ENCODE measurements around the gene TMEM132D.
"Not testable (repeated sequence)": the region's sequence is repeated elsewhere in the genome, so short reads cannot be mapped to it uniquely, and the experiment has no call there.

TMEM132D gene

DNA sequence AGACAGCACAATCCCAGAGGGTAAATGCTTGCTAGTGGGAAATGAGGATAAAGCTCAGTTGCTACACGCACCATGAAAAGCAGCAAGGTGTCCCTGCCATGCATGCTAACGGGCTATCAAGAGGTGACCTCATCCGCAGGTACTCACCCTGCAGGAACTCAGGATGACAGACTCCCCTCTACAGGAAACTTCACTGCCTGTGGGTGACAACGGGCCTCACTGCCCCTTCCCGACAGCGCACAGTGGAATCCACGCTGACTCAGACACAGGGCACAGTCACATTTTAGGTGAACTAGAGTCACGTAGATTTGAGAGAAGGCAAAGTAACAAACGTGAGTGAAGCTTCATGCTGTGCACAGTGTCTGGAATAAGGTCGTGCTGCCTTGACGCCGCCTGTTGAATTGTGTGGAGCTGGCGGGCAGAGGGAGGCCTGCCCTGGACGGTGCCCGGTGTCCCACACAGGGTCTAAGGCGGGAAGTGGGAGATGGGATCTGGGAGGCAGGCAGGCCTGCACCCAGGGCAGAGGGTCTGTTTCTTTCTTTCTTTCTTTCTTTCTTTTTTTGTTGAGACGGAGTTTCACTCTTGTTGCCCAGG lies 331.8 kb downstream of the TMEM132D start:
- DNase-seq: no peak

DNA sequence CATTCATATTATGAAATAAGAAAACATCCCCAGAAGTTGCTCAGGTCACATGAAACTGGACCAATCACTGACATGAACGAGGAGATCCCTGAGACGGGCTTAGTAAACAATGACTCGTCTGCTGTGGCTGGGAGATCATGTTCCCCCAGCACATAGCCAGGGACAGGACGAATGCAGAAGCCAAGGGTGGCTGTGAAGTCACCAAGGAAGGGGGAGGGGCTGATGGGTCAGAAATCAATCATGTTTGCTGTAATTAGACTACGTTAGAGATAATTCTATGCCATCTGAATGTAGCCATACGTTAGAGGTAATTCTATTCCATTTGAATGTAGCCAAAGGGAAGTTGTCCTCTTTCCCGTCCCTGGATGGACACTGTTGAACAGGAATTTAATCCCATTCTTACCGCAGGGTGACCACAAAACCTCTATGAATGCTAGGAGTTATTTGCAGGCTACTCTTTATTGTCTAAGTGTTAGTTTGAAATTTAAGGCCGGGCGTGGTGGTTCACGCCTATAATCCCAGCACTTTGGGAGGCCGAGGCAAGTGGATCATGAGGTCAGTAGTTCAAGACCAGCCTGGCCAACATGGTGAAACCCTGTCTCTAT lies 332.9 kb downstream of the TMEM132D start:
- no peak for DNase-seq

DNA sequence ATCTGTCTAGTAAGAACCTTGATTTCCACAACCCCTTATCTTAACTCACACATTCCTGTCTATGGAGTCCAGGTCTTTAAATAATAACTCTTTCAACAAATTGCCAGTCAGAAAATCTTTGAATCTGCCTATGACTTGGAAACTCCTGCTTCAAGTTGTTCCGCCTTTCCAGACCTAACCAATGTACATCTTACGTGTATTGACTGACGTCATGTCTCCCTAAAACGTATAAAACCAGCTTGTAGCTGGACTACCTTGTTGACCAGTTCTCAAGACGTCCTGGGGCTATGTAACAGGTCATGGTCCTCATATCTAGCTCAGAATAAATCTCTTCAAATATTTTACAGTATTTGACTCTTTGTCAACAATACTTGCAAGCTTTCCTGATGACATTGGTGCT lies 337.0 kb downstream of the TMEM132D start:
- DNase-seq: no peak

DNA sequence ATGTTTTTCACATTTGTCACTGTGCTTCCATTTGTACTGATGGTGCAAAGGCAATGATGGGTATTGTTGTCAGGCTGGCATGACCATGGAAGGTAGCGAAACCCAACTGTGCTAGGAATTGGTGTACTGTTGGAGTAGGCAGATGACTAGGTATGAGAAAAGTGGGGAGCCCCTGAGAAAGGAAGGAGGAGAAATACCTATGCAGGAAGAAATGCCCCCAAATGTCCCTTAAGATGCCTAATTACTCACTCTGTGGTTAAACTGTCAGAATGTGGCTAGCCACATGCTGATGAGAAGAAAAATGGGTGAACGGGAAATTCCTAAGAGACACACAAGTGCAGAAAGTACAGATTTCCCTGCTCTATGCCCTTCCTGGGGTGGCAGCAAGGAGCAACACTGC lies 339.1 kb downstream of the TMEM132D start:
- DNase-seq: no peak

DNA sequence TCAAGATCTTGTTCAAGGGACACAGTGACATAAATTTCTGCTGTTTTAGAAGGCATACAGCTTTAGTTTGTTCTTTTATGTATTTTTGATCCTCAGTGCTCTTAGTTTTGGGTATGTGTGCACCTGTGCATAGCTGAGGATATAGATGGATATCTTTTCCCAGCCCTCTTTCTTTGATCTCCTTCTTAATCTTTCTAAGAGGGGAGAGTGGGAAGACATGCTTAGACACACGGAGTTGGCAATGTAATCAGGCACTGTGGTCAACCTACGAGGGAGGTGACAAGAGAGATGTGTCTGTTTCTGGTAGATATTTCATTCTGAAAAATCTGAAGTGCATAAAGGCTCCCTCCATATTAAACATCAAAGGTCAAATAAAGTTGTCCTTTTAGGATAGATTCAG lies 340.6 kb downstream of the TMEM132D start:
- no peak for DNase-seq

DNA sequence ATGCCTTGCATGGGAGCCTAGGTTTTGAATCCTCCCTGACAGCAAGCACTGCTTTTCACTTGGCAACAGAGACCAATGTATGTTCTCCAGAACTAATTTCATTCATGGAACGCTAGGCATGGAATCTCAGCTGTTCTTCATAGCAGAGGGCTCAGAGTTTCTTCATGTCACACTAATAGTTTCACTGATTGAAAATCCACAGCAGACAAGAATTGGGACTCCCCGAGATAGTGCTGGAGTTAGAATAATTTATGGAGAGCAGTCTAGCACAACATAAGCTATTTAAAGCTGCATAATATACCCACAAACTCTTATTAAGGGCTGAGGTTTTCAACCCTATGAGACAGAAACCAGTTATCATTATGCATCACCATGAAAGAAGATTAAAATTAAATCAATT lies 342.5 kb downstream of the TMEM132D start:
- no peak for DNase-seq

DNA sequence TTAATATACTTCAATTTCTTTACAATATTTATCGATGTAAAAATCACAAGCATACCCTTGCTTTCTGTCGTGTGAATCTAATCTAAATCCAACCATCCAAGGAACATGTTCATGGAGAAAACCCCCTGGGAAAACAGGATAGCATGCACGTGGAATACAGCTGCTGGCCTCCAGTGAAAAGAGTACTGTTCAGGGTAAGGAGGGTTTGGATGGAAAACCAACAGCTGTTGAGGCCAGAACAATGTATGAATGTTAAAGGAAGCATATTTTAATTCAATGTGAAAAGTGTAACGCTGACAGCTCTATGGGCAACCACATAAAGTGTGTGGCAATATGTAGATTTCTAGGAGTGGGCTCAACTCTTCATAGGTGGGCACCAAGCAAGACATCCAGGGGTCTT lies 344.0 kb downstream of the TMEM132D start:
- DNase-seq: no peak

DNA sequence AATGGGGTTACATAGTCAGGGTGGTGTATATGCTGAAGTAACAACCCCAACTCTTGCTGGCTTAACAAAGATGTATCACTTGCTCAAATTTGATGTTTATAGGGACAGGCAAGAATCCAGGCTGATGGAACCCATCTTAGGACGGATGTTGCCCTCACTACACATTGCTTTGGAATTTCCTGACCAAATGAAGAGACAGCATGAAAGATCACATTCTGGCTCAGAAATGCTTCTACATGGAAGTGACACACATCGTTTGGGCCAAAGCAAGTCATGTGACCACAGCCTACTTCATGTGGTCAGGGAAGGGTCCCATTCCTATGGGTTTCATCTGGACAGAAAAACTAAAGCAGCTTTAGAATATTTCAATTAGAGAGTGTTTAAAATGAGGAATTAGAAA lies 345.8 kb downstream of the TMEM132D start:
- no peak for DNase-seq

DNA sequence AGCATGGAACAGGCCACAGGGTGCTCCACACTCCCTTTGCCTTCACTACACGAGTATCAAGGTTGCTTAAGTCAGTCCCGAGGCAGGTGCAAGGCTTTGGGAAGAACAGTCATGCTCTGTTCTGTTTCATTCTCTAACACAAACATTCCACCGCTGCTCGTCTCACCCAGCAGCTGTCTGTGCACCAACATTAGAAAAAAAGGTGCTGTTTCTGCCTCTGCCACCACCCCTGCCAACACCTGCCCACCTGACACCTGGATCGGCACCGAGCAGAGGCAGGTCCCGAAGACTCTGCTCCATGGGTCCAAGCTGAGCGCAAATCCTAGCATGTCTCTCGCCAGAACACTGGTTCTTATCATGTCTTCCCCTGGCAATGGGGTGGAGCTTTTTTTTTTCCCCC lies 347.7 kb downstream of the TMEM132D start:
- DNase-seq: no peak

DNA sequence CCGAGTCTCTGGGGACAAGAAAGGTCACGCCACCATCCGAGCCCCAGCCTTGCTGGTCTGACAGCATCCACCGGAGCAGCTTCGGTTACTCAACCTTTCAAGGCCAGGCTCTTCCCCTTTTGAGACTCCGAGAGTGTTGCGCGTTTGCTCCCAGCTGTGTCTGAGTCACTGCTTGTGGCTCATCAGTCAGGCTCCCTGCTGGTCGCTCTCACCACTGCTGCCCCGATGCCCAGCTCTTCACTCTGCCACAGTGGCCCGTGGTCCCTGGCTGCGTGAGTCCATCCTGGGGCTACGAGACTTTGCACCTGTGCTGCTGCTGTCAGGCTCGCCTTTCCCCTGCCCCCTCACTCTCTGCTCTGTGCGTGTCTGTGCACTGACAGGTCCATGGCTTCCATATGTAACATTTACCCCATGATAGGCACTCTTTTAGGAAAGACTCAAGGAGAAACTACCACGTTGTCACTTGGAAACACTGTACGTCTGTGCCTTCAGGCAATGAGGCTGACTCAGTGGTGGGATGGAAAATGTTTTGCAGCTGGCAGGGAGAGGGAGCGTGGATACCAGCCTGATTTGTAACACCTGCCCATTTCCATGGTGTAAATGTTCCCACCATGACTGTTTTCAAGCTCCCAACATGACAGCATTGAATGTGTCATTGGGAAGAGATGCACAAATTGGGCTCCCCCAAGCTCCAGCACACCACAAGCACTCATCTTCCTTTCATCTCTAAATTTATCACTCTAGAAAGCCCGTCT lies 350.7 kb downstream of the TMEM132D start:
- no peak for DNase-seq

DNA sequence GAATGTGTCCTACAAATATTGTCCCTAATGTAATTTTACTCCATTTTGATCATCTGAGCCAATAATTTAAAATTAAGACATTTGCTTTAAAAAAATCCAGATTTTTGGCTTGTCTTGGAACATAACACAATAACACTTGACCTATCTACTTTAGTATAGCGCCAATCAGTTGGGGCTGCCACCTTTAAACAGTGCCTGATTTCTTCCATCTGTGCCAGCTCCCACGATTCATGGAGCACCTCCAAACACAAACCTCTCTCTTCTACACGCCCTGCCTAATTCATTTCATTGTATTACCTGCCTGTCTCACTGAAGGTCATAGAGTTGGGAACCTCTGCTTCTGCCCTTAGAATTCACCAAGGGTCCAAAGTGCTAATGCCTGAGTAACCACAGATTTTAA lies 352.4 kb downstream of the TMEM132D start:
- no peak for DNase-seq

DNA sequence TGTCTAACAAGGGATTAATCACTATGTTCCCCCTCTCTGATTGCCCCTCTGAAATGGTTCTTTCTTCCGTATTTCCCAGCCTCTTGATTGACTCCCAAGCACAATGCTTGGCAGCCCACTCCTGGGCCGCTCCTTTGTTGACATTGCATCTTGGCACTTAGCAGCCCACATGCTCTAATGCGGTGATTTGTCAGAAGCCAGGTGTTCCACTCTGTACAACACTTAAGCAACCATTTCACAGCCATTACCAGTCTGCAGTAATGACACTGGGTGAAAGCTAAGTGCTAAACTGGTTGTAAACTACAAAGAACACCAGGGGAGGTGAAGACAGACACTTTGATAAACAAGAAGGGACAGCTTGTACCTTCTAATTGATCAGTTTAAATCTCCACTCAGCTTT lies 353.5 kb downstream of the TMEM132D start:
- no peak for DNase-seq

DNA sequence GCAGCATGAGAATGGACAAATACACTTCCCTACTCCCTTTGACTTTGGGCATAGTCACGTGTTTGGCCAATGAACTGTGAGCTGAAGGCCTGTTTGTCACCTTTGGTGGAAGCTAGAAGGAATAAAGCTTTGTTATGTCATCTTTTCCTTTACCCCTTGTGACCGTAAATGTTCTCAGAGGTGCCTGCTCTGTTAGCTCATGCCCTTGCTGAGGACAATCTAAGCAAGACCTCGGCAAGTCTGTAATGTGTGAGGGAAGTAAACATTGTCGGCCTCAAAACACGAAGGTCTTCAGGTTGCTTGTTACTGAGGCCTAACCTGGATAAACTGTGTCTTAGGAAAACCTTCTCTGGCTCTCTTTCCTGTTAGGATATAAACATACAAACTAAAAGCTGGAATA lies 354.2 kb downstream of the TMEM132D start:
- no peak for DNase-seq

DNA sequence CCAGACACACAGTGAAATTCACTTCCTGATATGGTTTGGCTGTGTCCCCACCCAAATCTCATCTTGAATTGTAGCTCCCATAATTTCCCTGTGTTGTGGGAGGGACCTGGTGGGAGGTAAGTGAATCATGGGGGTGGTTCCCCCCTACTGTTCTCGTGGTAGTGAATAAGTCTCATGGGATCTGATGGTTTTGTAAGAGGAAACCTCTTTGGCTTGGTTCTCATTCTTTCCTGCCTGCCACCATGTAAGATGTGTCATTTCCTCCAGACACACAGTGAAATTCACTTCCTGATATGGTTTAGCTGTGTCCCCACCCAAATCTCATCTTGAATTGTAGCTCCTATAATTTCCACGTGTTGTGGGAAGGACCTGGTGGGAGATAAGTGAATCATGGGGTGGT lies 354.8 kb downstream of the TMEM132D start:
- not testable (repeated sequence) for DNase-seq

DNA sequence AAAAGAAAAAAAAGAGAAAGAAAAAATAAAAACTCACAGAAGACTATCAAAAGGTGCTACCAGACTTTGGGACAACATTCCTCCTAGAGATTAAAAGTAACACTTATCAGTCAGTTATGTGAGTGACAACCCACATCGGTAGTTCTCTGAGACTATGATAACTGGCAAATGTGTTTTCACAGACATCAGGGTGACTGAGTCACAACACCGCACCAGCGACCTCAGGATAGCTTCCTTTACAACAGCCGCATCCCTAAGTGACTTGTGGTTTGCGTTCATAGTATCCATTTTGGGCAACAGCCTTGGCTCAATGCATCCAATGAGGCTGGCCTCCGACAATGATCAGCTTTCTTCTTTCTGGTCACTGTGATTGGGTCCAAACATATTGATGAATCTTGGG lies 359.1 kb downstream of the TMEM132D start:
- DNase-seq: no peak

DNA sequence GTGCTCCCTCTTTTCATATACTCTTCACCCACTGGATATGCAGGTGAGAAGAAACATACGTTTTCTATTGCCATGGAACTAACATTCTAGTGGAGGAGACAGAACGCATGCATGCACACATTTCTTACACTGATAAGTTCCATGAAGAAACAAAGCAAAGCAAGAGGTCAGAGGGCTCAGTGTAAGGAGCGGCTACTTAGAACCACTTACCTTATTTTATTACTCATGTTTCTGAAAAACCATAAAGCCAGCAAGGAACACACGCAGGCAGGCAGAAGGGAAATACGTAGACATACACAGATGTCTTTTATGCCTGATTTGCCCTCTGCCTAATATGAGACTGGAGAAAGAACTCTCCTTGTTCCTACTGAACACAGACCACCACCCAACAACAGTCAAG lies 362.9 kb downstream of the TMEM132D start:
- no peak for DNase-seq

DNA sequence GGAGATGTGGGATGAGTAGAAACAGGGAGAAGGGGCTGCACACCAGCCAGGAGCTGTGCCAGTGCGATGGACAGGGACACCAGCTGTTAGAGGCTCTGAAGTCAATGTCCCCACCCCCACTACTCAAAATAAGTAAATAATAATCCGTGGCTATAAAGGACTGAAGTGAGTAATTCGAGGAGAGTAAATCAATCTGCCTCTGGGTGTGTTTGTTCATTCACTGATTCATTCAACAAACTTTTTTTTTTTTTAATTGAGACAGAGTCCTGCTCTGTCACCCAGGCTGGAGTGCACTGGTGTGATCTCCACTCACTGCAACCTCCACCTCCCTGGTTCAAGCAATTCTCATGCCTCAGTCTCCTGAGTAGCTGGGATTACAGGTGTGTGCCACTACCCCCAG lies 363.6 kb downstream of the TMEM132D start:
- DNase-seq: no peak

DNA sequence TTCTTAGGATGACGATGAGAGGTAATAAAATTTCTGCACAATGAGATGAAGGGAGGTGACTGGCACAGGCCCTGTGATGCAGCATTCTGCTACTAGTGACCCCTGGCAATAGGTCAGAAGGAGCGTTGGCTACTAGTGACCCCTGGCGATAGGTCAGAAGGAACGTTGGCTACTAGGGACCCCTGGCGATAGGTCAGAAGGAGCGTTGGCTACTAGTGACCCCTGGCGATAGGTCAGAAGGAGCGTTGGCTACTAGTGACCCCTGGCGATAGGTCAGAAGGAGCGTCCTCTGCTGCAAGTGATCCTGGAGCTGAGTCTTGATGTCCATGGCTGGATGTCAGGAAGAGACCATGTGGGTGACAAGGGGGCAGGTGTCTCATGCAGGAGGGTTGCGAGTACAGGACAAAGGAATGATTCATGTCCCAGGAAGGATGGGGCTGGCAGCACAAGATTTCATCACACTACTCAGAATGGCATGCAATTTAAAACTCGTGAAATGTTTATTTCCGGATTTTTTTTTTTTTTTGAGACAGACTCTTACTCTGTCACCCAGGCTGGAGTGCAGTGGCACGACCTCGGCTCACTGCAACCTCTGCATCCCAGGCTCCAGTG lies 365.0 kb downstream of the TMEM132D start:
- DNase-seq: not testable (repeated sequence)

DNA sequence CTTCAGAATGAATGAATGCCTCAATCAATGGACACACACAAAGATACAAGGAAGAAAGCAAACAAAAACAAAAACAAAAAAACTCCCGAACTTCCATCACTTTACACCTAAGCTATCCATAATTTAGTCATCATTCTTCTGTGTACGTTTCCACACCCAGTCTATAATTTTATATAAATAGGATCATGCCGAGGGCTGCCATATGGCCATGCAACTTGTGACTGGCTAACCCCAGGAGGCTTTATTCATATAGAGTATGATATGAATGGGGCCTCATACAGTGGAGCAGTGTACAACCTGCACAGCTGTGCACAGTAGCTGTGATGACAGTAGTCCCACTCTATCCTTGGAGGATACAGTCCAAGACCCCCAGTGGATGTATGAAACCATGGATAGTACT lies 365.7 kb downstream of the TMEM132D start:
- DNase-seq: no peak

DNA sequence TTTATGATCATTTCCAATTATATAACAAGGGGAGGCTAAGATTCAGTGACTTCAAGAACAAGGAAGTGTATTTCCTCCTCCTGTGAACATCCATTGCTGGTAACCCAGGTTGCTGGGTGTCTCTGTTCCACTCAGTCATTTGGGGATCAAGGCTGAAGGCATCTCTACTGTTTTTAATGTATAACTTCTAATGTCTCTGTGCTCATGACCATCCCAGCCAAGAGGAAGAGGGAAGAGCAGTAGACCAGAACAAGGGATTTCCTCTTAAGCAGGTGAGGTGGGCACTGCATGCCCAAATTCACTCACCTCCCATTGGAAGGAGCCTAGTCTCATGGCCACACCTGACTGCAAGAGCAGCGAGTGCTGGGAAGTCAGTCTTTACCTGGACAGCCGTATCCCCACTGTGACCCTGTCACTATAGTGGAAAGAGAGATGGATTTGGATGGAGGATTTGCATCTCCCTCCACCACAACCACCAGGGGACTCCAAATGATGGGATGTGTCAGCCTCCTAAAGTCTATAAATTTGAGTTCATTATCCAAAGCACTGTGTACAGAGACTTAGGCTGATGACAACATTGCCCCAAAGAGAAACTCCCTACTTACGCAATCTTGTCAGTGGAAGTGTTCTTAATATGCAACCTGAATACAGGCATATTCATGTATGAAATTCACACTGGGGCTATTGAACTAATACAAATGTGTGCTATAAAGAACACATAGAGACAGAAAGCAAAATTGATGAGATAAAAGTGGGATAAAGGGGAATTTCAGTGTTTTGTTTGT lies 368.7 kb downstream of the TMEM132D start:
- no peak for DNase-seq

DNA sequence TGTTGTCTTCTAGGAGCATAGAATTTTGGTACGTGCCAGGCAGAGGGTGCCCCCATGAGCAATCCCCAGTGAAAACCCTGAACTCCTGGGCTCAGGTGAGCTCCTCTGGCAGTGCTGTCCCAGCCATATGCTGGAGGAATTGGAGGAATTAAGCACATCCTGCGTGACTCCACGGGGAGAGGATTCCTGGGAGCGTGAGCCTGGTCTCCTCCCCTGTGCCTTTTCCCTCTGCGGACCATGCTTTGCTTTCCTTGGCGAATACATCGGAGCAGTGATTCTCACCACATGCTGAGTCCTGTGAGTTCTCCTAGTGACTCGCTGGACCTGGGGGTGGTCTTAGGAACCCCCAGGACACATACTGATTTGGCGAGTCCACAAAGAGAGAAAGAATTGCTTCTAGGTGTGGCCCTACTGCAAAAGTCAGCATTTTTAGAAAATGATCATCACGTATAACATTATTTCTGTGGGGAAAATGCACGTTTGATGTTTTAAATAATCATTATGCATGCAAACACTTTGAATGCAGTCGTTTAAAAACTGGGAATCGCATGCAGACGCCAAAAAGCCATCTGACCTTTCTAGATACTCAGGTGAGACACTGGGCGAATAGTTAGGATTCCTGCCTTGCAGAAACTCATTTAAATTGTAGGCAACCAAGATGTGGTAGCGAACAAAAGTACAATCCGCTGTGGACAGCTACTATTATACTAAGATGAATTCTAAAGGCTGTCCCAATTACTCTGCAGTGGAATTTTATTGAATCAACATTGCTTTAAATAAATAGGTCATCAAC lies 370.9 kb downstream of the TMEM132D start:
- DNase-seq: no peak

DNA sequence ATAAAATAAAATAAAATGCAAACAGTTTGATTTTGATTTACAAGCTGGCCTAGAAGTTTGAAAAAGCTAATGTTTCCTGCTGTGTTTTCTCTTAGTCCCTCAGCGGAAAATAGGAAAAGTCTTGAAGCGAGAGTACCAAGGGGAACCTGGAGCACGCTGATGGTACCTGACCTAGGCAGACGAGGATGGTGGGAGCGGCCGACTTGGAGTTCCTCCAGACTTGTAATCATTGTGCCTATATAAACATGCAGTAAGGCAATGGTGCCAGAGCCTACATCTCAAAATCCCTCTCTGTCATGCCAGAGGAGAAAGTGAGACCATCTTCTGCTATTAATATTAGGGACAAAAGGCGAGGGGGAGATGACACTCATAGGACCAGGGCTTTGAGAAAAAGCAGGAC lies 371.7 kb downstream of the TMEM132D start:
- DNase-seq: no peak

Data from cerebellar nuclear complex (tissue), 1 donor.